Measurements from ENCODE around the gene TMEM258.
A peak's percentile ranks its signal among the peaks of the same experiment; 100 is the strongest.

The TMEM258 gene

DNA sequence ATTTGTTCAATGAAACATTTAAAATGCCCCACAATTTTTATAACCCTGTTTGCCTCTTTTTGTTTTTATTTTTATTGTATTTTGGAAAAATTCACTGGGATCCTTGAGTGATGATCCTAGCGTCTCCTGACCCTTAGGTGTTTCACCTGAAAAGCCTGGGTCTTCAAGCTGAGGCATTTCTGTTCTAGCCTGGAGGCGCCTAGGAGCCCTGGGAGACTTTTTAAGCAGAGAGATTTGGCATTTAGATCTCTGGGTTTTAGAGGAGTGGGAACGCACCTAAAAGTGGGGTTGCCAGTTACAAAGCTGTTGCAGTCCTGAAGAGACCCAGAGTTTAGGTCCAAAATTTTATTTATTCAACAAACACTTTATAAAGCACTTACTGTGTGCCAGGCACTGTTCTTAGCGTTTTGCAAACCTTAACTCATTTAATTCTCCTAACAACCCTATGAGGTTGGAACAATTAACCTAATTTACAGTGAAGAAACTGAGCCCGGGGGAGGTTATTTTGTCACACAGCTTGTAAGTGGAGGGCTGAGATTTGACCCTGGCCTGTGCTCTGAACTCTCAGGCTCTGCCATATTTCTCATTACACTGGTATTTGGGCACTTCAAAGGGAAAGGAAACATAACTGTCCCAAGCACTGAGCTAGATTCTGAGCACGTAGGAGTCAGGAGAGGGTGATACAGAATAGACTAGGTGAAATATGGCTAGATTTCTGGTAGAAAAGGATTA lies 25.2 kb upstream of the TMEM258 start:
- DNase-seq = no peak

DNA sequence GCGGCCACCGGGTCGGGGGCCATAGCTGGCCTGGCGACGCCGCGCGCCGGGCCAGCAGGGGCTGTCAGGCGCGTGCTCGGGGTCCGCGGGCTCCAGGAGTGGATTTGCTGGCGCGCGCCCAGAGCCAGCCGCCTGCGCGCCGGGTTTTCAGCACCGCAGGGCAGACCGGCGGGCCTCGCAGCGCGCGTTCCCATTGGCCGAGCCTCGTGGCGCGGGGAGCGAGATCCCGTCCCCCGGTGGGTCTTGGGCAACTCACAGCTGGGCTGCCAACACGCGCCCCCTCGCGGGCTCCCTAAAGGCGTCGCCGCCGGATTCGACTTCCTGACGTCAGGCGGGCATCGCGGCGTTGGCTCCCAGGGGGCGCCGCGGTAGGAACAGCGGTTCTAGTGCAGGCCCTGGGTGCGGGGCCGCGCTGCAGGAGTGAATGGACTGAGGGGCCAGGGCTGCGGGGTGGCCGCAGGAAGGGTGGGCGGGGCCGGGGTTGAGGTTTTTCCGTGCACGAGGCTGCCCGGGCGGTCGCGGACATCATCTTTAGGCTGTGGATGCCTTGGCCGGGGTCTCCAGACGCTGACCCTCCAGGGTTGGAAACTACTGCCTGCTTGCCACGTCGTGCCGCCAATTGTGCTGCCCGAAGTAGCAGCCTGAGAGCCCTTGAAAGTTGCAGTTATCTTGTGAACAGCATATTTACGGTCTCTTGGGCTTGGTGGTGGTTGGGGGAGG lies 24.5 kb upstream of the TMEM258 start, which contains the start of gene FADS1:
Gene FADS1, minus strand, starts transcription at position 268 of the 720 bp plus-strand sequence. Its CDS starts 74 bp downstream, at position 194.
- DNase-seq = peak; percentile 90

DNA sequence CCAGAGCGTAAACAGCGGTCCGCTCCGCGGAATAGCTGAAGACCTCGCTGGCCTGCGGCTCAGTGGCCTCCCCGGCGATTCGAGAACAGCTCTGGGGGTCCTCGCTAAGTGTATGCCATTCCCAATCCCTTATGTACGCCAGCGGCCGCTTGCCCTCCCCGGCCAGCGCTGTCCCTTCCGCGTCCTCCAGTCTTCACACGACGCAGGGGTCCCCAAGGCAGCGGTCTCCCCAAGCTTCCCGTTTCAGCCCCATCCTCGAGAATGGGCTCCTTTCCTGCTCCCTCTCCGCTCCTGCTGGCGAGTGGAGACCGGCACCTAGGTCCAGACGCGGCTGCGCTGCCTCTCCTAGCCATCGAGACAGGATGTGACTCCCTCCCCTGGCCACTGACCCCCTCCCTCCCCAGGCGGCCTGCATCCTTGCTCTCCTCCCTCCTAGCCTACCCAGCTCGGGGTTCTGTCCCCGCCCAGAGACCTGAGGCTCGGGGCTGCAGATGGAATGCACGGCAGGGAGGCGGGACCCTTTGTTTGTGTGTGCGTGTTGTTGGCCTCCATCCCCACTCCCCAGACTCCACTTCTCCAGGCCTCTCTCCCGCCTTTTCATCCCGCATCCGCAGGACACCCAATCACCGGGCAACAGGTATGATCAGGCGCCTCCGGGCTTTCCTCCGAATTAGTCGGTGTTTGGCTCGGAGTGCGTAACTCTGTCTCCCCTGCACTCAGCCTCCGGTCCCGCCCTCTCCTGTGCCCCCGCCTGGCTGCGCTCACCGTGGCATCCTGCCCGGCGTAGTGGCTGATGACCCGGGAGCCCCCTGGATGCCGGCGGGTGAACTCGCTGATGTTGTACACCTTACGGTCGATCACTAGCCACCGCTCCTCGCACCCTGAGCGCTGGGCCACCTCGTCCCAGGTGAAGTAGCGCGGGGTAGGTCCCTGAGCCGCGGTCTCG lies 23.7 kb upstream of the TMEM258 start:
- peak; percentile 77 for DNase-seq

GRCh38 chr11:61814958-61815789 lies 22.8 kb upstream of the TMEM258 start:
- DNase-seq = peak; percentile 77

DNA sequence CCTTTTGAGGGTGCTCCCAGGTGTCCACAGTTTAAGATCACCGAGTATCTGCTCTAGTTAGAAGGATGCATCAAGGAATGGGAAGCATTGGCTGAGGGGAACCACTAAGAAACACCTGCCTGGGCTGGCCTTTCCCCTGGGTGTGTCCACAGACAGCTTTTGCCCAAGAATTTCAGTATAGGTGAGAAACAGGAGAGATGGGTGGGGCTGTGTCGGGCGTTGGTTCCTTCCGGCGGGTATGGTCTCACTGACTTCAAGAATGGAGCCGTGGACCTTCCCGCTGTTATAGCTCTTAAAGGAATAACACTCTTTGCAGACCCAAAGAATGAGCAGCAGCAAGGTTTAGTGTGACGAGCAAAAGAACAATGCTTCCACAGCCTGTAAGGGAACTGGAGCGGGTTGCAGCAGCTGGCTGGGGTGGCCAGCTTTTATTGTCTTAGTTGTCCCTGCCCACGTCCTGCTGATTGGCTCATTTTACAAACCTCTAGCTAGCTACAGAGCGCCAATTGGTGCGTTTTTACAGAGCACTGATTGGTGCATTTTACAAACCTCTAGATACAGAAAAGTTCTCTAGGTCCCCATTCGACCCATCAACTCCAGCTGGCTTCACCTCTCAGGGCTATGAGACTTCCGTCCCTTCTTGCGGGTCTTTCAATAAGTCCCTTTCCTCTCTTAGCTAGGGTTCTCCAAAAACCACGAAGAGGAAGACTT lies 22.0 kb upstream of the TMEM258 start:
- DNase-seq = no peak

DNA sequence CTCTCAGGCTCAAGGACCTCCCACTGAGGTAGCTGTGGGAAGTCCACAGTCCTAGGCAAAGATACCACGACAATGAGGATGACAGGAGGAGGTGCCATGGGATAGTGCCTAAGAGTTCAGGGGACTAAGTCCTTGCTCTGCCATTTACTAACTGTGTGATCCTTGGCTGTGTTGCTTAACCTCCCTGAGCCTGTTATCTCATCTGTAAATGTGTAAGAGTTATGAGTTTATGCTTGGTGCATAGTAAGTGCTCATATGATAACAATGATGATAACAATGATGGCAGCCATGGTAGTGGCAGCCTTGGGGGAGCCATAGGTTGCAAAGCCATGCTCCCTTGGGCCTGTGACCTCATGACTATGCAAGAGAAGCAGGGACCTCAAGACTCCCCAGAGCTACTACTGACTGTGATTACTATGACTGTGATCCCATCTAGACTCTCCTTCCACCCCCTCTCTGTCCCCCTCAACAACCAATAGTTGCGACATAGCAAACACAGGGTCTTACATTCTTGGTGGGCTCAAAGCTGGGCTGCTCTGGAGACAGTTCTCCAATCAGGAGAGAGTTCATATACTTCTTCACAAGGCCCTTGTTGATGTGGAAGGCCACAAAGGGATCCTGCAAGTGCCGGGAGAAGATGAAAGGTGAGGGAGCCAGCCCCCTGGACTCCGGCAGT lies 20.5 kb upstream of the TMEM258 start:
- no peak for DNase-seq

- no peak for DNase-seq
These were observed 19.4 kb upstream of the TMEM258 start for GRCh38 chr11:61811831-61812230.

DNA sequence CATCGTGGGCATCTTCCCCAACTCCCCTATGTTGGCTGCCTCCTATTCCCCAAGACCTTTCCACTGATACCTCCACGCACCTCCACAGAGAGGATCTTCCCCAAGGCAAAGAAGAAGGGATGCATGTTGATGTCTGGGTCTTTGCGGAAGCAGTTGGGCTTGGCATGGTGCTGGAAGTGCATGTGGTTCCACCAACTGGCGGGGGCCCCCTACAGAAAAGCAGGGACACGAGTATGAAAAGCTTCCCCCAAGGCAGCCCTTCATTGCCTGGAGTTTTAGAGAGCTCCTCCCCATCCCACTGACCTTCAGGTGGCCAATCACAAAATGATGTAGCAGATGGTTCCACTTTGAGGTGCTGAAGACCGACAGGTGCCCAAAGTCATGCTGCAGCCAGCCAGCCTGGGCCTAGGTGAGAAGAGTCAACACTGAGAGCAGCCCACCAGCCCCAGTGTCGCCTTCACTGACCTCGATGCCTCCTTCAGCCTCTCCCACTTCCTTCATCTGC lies 18.3 kb upstream of the TMEM258 start:
- no peak for DNase-seq

GRCh38 chr11:61806785-61807184 lies 14.4 kb upstream of the TMEM258 start:
- no peak for DNase-seq

- DNase-seq = no peak
These were observed 12.7 kb upstream of the TMEM258 start for GRCh38 chr11:61805146-61805545.

GRCh38 chr11:61803889-61804647 lies 11.7 kb upstream of the TMEM258 start:
- no peak for DNase-seq

GRCh38 chr11:61802605-61803004 lies 10.2 kb upstream of the TMEM258 start:
- DNase-seq = no peak

- DNase-seq = no peak
These were observed 8.2 kb upstream of the TMEM258 start for GRCh38 chr11:61800331-61801281.

DNA sequence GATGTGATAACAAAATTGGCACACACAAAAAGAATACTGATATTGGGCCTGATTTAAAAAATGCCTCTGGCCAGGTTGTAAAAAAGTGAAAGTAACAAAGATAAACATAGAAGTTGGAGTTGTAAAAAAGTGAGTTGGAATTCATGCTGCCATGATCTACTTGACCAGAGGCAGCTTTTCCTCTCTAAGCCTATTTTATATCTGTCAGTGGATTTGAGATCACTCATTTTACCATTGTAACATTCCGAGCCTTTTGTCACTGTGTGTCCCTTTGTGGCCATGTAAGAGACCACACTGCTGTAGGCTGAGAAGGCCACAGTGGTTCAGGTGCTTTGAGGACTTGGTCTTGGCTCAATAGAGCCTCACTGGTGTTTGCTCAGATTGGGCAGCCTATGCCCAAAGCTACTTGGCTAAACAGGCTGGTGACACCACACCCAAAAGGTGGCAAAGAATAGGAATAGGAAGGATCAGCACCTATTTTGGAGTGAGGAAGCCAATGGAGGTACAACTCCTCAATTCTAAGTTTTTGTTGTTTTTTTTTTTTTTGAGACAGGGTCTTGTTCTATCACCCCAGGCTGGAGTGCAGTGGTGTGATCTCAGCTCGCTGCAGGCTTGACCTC lies 7.4 kb upstream of the TMEM258 start:
- no peak for DNase-seq

DNA sequence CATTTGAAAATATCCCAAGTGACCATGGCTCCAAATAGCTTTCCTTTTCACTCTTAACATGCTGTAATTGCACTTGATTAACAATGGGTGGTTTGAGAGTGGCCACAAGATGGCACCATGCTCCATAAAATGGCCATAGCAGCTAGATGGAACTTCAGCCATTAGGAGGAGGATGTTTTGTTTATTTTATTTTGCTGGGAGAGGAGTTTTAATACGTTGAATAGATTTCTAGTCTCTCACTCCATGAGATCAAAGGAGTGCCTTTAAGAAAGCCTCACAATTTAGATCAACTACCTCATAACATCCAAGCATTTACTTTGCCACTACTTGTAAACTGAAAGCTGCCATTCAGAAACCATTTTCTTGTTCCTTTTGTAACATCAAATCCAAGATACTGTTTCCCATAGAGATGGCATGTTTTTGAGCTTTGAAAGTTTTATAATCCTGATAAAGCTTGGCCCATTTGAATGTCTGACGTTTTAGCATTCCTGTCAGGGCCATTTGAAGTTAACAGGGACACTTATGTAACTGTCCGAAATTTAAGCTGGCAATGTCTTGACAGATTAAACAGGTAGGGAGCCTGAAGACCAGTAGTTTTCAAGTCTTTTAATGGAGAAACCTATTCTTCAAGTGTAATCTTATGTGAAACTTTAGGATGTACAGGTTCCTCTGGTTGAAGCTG lies 5.0 kb upstream of the TMEM258 start:
- DNase-seq = peak; percentile 70

GRCh38 chr11:61795876-61796526 lies 3.6 kb upstream of the TMEM258 start:
- DNase-seq = no peak

- no peak for DNase-seq
These were observed 3.1 kb upstream of the TMEM258 start for GRCh38 chr11:61795459-61795858.

Data from stimulated activated CD8-positive, alpha-beta memory T cell treated with anti-CD3 and anti-CD28 coated beads, Interleukin-4, amount 100 ng/mL, for 48 hours (primary cell).